A673 (cell line): ENCODE data around the gene RELT. TPM values are rescaled to one million over a fixed set of nuclear protein-coding genes. Genes with fewer than 3 reads are reported as not detected.

Experiments used
- BruUV-seq: library from RNA; stranded (reverse); fragments of 400-500 nt; replicated peaks from 2 replicates; lab custom pipeline; 2021; lab: Mats Ljungman, UMichigan
- CTCF ChIA-PET: fragments of 300-600 bp; sonication (Branson Sonifier 250); formaldehyde crosslinking; loops from one replicate; lab custom pipeline; 2022; ENCODE audit warnings: antibody characterized with exemption; lab: Charles Lee
- POLR2A ChIA-PET: fragments of 300-600 bp; sonication (Branson Sonifier 250); formaldehyde crosslinking; loops from one replicate; lab custom pipeline; 2022; ENCODE audit warnings: antibody characterized with exemption; ENCODE audit not compliant: low non-redundant PET; lab: Charles Lee
- DNase-seq: peaks from one replicate; pipeline ENCODE4 v3.0.0-alpha.2; 2015; ENCODE audit warnings: low spot score
- H3K27ac ChIP-seq: fragments of 200-600 bp; sonication (generic); 2 replicates; pipeline ENCODE4 v1.5.1; 2016; ENCODE audit warnings: mixed run types, low read depth, mild to moderate bottlenecking, mixed read lengths, antibody characterized with exemption, low read length; ENCODE audit not compliant: poor library complexity, severe bottlenecking
- H3K27me3 ChIP-seq: fragments of 200-600 bp; sonication (generic); replicated peaks from 2 replicates; pipeline ENCODE4 v1.6.1; 2017; ENCODE audit warnings: mixed run types, low read depth, mild to moderate bottlenecking, mixed read lengths, antibody characterized with exemption, low read length; ENCODE audit not compliant: insufficient read depth, poor library complexity
- H3K36me3 ChIP-seq: fragments of 200-600 bp; sonication (generic); 2 replicates; pipeline ENCODE4 v1.6.1; 2016; ENCODE audit warnings: mixed run types, mild to moderate bottlenecking, mixed read lengths, antibody characterized with exemption, low read length; ENCODE audit not compliant: insufficient read depth, poor library complexity, severe bottlenecking
- H3K4me1 ChIP-seq: fragments of 200-600 bp; sonication (generic); 2 replicates; pipeline ENCODE4 v1.6.1; 2017; ENCODE audit warnings: mixed run types, mild to moderate bottlenecking, mixed read lengths, antibody characterized with exemption, low read length; ENCODE audit not compliant: insufficient read depth, poor library complexity, severe bottlenecking
- H3K4me3 ChIP-seq: fragments of 200-600 bp; sonication (generic); 2 replicates; pipeline ENCODE4 v1.5.1; 2016; ENCODE audit warnings: low read depth, mixed run types, mild to moderate bottlenecking, mixed read lengths, low read length; ENCODE audit not compliant: poor library complexity, severe bottlenecking
- H3K9me3 ChIP-seq: fragments of 200-600 bp; sonication (generic); 2 replicates; pipeline ENCODE4 v1.6.1; 2016; ENCODE audit warnings: mixed run types, low read depth, mild to moderate bottlenecking, mixed read lengths, antibody characterized with exemption, low read length; ENCODE audit not compliant: poor library complexity, severe bottlenecking
- CTCF ChIP-seq: fragments of 300-800, 200-600 bp; sonication (generic); conservative IDR thresholded peaks from 2 replicates; pipeline ENCODE4 v1.5.1; 2017; ENCODE audit warnings: low read depth, mild to moderate bottlenecking, antibody characterized with exemption, low read length, moderate library complexity, mixed read lengths
- EZH2 ChIP-seq: fragments of 200-600 bp; sonication (generic); IDR thresholded peaks from 2 replicates; pipeline ENCODE4 v1.6.1; 2017; ENCODE audit warnings: borderline replicate concordance, low read depth, mild to moderate bottlenecking, mixed read lengths, antibody characterized with exemption, low read length; ENCODE audit not compliant: poor library complexity, severe bottlenecking
- intact Hi-C: fragments of 100-400 bp; cut with micrococcal nuclease; formaldehyde crosslinking; loops from one replicate; pipeline ENCODE4 v1.10.0; 2022; ENCODE audit not compliant: unreplicated experiment
- total RNA-seq: library from RNA; stranded (reverse); gene quantifications from 2 replicates; pipeline ENCODE4 v1.2.3, GENCODE V29; 2021

The RELT gene
- total RNA-seq, 1 experiment from 2014 or later: 20.9 TPM

GRCh38 chr11:73420136-73420535, 43.9 kb downstream of the RELT start:
- BruUV-seq: no TSS peak
- Histone ChIP-seq H3K4me3 (no peak overlapping the region), H3K27ac (no peak overlapping the region), H3K27me3 (no peaks in the 10 kb centered on the region), H3K9me3 (no peaks in the 10 kb centered on the region), H3K36me3 (no peaks in the 10 kb centered on the region), H3K4me1 (peaks cover 13% of the 10 kb centered on the region)
- intact Hi-C loops: no loop called here
- ChIA-PET CTCF (interaction anchor here (0.6 kb wide), 1 partner anchor 85 kb away, joined by 6 read pairs; no protein-coding TSS in a partner anchor), POLR2A (no interaction called here)
- TF ChIP-seq CTCF (no peak), EZH2 (no peak)
- no peak for DNase-seq

- TF ChIP-seq CTCF: no peak
- TF ChIP-seq EZH2: no peak
- BruUV-seq: no TSS peak
- H3K4me3 ChIP-seq: no peak overlapping the region
- DNase-seq: no peak
- no peaks in the 10 kb centered on the region for H3K9me3 ChIP-seq
- no peaks in the 10 kb centered on the region for H3K36me3 ChIP-seq
- no peak overlapping the region for H3K27ac ChIP-seq
- POLR2A ChIA-PET: no interaction called here
- CTCF ChIA-PET: no interaction called here
- no peaks in the 10 kb centered on the region for H3K27me3 ChIP-seq
- intact Hi-C loops: no loop called here
- peaks cover 5% of the 10 kb centered on the region for H3K4me1 ChIP-seq
Measured at GRCh38 chr11:73422886-73423285, 46.7 kb downstream of the RELT start.

- no TSS peak for BruUV-seq
- Histone ChIP-seq H3K36me3 (no peaks in the 10 kb centered on the region), H3K27ac (no peak overlapping the region), H3K4me1 (peaks cover 5% of the 10 kb centered on the region), H3K4me3 (no peak overlapping the region), H3K27me3 (no peaks in the 10 kb centered on the region), H3K9me3 (no peaks in the 10 kb centered on the region)
- no peak for DNase-seq
- ChIA-PET POLR2A (no interaction called here), CTCF (no interaction called here)
- intact Hi-C loops: no loop called here
- TF ChIP-seq CTCF (no peak), EZH2 (no peak)
Measured at GRCh38 chr11:73423506-73423905, 47.3 kb downstream of the RELT start.
